PC-3 (cell line): ENCODE measurements around the gene SLC46A2.

ENCODE experiments used
- EZH2 ChIP-seq: fragments of 300-600 bp; sonication (generic); IDR thresholded peaks from one replicate; pipeline ENCODE4 v1.6.1; 2017; ENCODE audit warnings: antibody characterized with exemption, mild to moderate bottlenecking, low read length; ENCODE audit not compliant: unreplicated experiment
- EZH2phosphoT487 ChIP-seq: fragments of 300-600 bp; sonication (generic); IDR thresholded peaks from 2 replicates; pipeline ENCODE4 v1.6.1; 2018; ENCODE audit warnings: mild to moderate bottlenecking, antibody characterized with exemption, low read length, borderline replicate concordance
- TF ChIP-seq, protein P1 (sequence below): fragments of 300-600 bp; sonication (generic); conservative IDR thresholded peaks from 2 replicates; pipeline ENCODE4 v1.5.1; 2017; ENCODE audit warnings: antibody characterized with exemption, low read depth, mild to moderate bottlenecking, low read length

DNA sequence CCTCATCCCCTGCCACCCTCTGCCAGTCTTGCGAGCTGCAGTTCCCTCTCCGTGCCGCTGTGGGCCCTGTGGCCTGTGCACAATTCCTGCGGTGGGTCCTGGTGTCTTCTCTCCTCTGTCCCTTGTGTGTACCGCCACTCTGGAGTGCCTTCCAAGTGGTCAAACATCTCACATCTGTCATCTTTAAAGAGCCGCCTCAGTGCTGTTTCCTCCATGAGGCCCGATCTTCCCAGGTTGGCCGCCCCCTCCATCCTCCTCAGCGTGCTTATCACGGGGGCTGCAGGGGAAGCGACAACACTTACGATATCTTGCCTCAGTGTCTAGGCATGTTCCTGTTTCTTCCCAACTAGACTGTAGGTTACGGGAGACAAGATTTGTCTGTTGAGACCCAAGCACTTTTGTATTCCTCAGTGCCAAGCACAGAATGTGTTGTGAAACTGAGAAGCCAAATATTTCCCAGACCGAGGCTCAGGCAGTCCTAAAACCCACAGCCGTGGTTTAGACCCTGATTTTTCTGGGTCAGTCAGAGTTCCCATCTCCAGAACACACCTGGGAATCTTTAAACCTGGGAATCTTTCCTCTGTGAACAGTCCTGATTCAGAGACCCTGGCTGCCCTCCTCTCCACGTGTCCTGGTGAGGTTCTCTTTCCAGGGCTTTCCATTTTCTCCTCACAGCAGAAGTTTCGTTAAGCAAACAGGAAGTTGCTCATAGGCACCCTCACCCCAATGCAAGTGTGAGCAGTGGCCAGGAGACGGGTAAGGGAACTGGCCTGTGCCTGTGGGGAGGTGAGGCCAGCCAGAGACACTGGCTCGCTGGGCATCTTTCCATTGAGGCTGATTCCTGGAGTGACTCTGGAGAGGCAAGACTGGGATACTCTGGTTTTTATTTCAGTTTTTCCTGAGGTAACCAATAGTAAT lies 28.8 kb downstream of the SLC46A2 start:
- TF ChIP-seq, protein P1, sequence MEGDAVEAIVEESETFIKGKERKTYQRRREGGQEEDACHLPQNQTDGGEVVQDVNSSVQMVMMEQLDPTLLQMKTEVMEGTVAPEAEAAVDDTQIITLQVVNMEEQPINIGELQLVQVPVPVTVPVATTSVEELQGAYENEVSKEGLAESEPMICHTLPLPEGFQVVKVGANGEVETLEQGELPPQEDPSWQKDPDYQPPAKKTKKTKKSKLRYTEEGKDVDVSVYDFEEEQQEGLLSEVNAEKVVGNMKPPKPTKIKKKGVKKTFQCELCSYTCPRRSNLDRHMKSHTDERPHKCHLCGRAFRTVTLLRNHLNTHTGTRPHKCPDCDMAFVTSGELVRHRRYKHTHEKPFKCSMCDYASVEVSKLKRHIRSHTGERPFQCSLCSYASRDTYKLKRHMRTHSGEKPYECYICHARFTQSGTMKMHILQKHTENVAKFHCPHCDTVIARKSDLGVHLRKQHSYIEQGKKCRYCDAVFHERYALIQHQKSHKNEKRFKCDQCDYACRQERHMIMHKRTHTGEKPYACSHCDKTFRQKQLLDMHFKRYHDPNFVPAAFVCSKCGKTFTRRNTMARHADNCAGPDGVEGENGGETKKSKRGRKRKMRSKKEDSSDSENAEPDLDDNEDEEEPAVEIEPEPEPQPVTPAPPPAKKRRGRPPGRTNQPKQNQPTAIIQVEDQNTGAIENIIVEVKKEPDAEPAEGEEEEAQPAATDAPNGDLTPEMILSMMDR, result no peak
- TF ChIP-seq EZH2 (no peak), EZH2phosphoT487 (no peak)
